Superior temporal gyrus (tissue), 1 donor: ENCODE measurements around the gene SEM1.
"Not testable (repeated sequence)": the region's sequence is repeated elsewhere in the genome, so short reads cannot be mapped to it uniquely, and the experiment has no call there.

Source experiments
- DNase-seq: peaks from one replicate; pipeline ENCODE4 v3.0.0-alpha.2; 2016; ENCODE audit errors: extremely low spot score

The SEM1 gene

DNA sequence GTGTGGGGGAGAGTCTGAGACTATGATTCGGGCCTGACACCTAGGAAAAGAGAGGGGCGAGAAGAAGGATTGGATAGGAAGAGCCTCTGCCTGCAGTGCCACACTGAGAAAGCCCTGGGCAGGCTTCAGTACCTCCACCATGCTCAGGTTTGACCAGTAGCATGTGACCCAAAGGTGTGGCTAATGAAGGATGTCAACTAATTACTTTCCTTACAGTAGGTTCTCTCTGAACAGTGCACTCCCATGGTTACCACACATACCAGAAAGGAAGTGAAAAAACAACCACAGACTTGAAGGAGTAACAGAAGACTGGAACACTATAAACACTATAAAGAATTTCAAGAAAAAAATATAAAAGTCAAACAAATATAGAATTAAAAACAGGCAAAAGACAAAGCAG is 46.2 kb downstream of the SEM1 start:
- DNase-seq: no peak

DNA sequence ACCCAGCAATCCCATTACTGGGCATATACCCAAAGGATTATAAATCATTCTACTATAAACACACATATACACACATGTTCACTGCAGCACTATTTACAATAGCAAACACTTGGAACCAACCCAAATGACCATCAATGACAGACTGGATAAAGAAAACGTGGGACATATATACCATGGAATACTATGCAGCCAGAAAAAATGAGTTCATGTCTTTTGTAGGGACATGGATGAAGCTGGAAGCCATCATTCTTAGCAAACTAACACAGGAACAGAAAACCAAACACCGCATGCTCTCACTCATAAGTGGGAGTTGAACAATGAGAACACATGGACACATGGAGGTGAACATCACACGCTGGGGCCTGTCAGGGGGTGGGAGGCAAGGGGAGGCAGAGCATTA is 47.5 kb downstream of the SEM1 start:
- not testable (repeated sequence) for DNase-seq

DNA sequence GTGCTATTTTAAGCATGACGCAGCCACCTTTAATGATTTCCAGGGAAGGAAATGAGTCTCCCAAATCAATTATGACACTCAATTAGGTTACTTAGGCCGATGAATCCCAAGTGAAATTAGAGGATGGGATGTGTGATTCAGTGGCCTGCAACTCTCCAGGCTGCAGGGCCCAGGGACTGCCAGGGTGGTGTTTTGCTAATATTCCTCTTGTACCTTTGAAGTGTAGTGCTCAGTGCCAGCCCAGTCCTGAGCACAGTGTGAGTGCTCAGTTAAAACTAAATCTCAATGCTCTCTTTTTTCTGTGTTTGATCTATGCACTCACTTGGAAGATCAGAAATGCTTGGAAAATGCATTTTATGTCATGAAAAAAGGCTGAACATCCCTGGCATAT is 51.6 kb downstream of the SEM1 start:
- DNase-seq: no peak

DNA sequence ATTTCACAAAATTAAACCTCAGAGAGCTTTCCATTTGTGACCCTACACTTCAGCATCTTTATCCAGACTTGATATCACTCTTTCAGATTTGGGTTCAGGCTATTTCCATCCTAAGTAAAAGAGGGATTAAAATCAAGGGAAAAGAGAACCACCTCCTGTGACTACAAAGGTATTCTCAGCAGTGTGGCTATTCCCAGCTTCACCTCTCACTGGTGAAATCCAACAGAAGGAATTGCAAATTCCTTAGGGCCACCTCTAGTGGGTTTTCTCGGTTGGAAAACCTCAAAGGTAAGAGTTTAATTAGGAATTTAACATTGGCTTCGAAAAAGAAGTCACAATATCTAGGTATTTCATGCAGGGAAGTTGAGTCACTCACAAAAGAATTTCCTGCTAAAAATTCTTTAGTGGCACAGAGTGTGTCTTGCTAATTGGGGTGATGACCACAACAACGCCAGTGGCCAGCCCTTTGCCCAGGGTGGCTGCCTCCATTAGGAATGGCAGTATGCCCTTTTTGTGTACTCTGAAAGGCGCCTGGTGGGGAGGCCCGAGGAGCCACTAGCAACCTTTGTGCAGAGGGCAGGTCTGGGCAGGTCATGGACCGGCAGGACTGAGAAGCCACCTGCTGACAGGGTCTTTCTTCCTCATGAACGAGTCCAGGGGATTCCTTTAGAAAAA is 52.2 kb downstream of the SEM1 start:
- no peak for DNase-seq

DNA sequence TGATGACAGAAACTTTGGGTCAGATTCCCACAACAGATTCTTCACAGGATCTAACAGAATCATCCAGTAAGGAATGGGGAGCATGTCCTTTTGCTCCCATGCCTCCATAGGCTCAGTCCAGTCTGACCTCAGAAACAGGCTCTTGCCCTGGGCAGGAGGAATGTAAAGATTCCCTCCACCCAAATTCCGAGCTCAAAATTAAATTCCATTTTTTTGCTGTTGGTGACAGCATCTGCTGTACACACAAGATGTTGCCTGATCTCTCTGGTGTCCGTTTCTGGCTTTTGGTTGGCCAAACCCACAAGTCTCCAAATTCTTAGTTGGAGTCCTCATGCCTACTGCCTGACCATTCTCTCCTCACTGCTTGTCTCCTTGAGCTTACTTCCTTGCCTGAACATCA is 53.7 kb downstream of the SEM1 start:
- no peak for DNase-seq

DNA sequence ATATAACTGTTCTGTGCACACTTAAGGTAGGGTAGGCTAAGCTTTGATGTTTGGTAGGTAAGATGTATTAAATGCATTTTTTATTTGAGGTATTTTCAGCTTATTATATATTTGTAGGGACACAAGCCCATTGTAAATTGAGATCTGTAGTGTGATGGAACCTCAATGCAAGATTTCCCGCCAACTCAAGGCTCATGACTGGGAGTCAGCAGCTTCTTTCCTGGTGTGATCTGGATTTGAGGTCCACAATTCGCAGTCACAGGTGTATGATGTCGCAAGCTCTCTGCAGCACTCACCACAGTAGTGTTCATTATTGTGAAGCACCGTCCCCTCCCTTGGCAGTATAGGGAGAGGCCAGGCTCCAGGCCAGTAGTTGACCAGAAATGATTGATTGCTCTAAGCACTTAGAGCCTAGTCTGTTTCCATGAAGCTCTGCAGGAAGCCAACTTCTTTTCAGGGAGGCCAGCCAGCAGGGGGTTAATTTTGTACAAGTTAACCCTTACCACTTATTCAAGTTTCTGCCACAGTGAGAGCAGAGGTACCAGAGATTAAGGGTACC is 54.9 kb downstream of the SEM1 start:
- DNase-seq: no peak

DNA sequence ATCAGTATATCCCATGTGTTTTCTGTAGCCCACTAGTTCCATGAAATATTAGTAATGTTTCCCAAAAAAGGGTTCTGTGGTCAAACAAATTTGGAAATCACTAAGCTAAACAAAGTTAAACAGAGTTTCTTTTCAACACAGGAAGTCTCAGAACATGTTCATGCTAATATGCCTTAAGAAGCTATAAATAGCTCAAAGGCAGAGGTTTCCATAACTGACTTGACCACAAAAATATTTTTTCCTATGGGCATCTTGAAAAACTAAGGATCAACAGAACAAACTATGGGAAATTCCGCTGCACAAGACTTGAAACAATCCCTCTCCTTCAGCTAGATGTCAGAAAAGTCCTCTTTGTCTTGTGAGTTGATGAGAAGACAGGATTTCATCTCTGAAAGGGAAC is 59.7 kb downstream of the SEM1 start:
- no peak for DNase-seq

DNA sequence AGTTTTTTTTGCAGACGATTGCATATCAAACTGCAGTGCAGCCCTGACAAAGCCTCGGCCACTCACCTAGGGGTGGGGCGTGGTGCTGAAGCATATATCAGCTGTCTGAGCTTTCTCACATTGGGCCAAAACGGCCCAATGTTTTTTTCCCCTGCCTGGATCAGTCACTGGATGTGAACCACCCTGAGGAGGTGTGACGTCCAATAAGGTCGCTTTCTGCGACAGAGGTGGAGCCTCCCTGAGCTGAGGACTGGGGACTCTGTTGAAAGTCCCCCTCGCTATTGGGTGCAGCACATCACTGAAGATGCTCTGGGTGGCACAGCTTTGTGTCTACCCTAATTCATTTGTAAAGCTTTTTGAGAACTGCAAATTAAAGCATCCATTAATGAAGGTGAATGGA is 60.9 kb downstream of the SEM1 start:
- DNase-seq: no peak

DNA sequence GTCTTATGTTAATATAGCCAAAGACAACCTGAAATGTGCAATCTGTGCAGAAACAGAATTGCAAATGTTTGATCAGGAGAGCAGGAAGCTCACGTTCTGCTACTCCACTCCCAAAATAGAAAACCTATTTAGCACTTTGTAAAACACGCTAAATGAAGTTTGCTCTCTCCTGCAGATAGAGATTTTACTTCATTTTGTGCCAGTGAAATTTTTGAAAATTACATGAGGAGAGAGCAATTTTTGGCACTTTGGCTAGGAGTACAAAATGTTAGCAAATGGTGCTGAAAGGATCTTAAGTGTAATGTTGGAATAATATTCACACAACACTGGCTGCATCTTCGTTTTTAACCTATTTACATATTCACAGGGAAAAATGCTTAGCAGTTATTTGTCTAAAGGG is 61.9 kb downstream of the SEM1 start:
- no peak for DNase-seq

DNA sequence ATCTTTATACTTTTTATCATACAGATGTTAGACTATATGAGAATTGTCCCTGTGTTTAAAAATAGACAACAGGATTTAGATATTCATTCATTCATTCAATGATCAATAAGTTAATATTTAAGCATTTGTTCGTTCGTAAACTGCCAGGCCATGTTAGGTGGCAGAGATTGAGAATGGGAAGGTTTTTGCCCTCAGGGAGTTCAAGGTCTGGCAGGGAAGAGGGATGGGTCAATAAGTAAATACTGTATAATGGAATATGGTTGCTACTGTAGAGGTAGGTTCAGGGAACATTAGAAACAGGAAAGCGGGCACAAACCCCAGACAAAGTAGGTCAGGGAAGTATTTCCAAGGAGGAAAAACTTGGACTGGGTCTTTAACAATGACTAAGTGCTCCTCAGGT is 64.6 kb downstream of the SEM1 start:
- DNase-seq: no peak

DNA sequence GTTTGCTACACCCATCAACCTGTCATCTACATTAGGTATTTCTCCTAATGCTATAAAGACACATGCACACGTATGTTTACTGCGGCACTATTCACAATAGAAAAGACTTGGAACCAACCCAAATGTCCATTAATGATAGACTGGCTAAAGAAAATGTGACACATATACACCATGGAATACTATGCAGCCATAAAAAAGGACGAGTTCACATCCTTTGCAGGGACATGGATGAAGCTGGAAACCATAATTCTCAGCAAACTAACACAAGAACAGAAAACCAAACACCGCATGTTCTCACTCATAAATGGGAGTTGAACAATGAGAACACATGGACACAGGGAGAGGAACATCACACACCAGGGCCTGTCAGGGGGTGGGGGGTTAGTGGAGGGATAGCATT is 66.2 kb downstream of the SEM1 start:
- not testable (repeated sequence) for DNase-seq

DNA sequence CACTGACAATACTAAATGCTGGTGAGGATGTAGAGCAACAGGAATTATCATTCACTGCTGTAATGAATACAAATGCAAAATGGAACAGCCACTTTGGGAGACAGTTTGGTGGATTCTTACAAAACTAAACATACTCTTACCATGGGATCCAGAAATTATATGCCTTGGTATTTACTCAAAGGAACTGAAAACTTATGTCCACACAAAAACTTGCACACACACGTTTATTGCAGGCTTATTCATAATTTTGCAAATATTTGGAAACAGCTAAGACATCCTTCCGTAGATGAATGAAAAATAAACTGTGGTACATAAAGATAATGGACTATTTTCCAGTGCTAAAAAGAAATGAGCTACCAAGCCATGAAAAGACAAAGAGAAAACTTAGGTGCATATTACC is 69.6 kb downstream of the SEM1 start:
- DNase-seq: no peak
